ENCODE results near the gene ASCL5. TPM values are rescaled to one million over a fixed set of nuclear protein-coding genes. Genes with fewer than 3 reads are reported as not detected.

Gene ASCL5
- total RNA-seq, 2 donors from 2014 or later = 0.16 to 0.22 TPM

GRCh38 chr1:201119206-201120197, 7.5 kb downstream of the ASCL5 start:
- Mint-ChIP-seq H3K9me3 (no peaks in the 10 kb centered on the region), H3K27me3 (ENCODE audit: low read depth) (no peaks in the 10 kb centered on the region), H3K27ac (no peak overlapping the region), H3K4me3 (no peak overlapping the region), H3K4me1 (ENCODE audit: low read depth) (peaks cover 7% of the 10 kb centered on the region), H3K36me3 (ENCODE audit: insufficient read depth in 2 of 2) (no peaks in the 10 kb centered on the region)
- ATAC-seq (replicated peaks in 1 of 2) (peak; percentile 36 to 44), DNase-seq (peak; percentile 65 to 70)

DNA sequence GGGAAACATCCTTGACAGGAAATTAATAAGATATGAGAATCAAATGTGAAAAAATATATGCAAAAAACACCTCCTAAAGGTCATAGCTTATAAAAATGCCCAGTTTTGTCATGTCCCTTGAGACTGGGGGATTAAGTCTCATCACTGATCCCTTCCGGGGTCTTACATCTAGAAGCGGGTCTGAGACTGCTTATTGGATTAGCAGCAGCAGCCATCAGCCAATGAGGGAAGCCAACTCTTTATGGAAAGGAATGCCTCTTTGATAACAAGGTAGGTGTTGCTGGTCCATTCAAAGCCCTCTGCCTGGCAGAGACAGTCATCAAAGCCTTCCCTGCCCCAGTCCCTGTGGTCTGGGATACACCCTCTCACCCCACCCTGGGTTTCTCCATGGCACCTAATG, 10.9 kb downstream of the ASCL5 start:
- DNase-seq (no peak), ATAC-seq (replicated peaks in 1 of 2) (no peak)
- Mint-ChIP-seq H3K4me1 (ENCODE audit: low read depth) (peaks cover 7% of the 10 kb centered on the region), H3K36me3 (ENCODE audit: insufficient read depth in 2 of 2) (no peaks in the 10 kb centered on the region), H3K27ac (no peak overlapping the region), H3K9me3 (no peaks in the 10 kb centered on the region), H3K4me3 (no peak overlapping the region), H3K27me3 (ENCODE audit: low read depth) (peaks cover 6% of the 10 kb centered on the region)

DNA sequence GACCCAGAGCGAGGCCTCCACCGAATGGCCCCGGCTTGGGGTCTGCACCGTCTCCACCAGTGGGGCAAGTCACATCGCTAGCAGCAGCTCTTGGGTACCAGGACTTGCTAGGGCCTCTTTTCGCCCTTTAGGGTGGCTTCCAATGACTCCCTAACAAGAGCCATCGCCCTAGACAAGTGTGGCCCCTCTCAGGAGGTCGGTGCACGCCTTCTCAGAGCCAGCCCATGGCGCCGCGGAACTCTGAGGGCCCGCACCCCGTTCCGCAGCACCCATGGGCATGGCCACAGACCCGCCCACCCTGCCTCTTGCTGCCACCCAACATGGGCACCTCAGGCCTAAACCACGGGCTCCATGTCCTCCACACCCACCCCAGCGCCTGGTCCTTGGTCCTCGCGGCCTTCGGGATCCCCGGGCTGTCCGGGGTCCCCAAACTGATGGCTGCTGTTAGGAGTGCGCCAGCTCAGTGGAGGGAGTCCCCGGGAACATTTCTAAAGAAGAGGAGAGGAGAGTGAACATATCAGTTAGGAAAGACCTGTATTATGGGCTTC, 11.5 kb downstream of the ASCL5 start:
- H3K36me3 Mint-ChIP-seq (ENCODE audit: insufficient read depth in 2 of 2) = no peaks in the 10 kb centered on the region
- no peak overlapping the region for H3K4me3 Mint-ChIP-seq
- no peak overlapping the region for H3K27ac Mint-ChIP-seq
- ATAC-seq (replicated peaks in 1 of 2) (no peak), DNase-seq (no peak)
- no peaks in the 10 kb centered on the region for H3K9me3 Mint-ChIP-seq
- H3K4me1 Mint-ChIP-seq (ENCODE audit: low read depth) = peaks cover 7% of the 10 kb centered on the region
- H3K27me3 Mint-ChIP-seq (ENCODE audit: low read depth) = peaks cover 6% of the 10 kb centered on the region

GRCh38 chr1:201114245-201115131, 12.5 kb downstream of the ASCL5 start:
- Mint-ChIP-seq H3K36me3 (ENCODE audit: insufficient read depth in 2 of 2) (no peaks in the 10 kb centered on the region), H3K27me3 (ENCODE audit: low read depth) (peaks cover 6% of the 10 kb centered on the region), H3K4me1 (ENCODE audit: low read depth) (peaks cover 6% of the 10 kb centered on the region), H3K27ac (peak overlapping the region; percentile 87), H3K9me3 (no peaks in the 10 kb centered on the region), H3K4me3 (peak overlapping the region; percentile 95 to 97)
- DNase-seq = peak; percentile 80 to 81
- ATAC-seq (replicated peaks in 1 of 2) = peak; percentile 92 to 94

DNA sequence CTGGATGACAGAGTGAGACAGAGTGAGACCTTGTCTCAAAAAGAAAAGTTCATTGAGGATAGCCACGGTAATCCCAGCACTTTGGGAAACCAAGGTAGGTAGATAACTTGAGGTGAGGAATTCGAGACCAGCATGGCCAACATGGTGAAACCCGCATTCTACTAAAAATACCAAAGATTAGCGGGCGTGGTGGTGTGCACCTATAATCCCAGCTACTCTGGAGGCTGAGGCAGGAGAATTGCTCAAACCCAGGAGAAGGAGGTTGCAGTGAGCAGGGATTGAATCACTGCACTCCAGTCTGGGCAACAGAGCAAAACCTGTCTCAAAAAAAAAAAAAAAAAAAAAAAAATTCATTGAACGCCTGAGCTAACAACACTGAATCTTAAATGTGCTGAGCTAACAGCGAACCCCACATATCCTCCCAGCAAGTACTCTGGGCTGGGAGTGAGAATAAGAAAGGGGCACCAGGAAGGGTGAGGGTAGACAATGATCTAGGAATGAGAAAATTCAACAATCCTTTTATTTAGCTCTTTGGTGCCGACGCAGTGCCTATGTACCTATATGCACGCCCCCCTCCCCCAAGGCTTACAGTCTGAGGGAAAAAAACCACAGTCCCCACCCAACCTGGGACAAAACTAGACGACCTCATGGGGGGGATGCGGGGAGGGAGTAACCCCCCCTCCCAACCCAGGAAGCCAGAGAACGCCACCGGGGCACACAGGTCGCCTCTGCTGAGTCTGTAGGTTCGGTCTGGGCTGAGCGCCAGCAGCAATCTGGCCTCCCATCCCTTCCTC, 13.3 kb downstream of the ASCL5 start:
- Mint-ChIP-seq H3K4me3 (peak overlapping the region; percentile 95 to 97), H3K9me3 (no peaks in the 10 kb centered on the region), H3K4me1 (ENCODE audit: low read depth) (no peaks in the 10 kb centered on the region), H3K27me3 (ENCODE audit: low read depth) (peaks cover 6% of the 10 kb centered on the region), H3K27ac (no peak overlapping the region), H3K36me3 (ENCODE audit: insufficient read depth in 2 of 2) (no peaks in the 10 kb centered on the region)
- ATAC-seq (replicated peaks in 1 of 2) (no peak), DNase-seq (no peak)

- no peaks in the 10 kb centered on the region for H3K9me3 Mint-ChIP-seq
- peaks cover 6% of the 10 kb centered on the region for H3K27me3 Mint-ChIP-seq (ENCODE audit: low read depth)
- DNase-seq = no peak
- H3K4me1 Mint-ChIP-seq (ENCODE audit: low read depth) = no peaks in the 10 kb centered on the region
- no peak overlapping the region for H3K27ac Mint-ChIP-seq
- no peak for ATAC-seq (replicated peaks in 1 of 2)
- peak overlapping the region; percentile 15 to 23 for H3K4me3 Mint-ChIP-seq
- H3K36me3 Mint-ChIP-seq (ENCODE audit: insufficient read depth in 2 of 2) = no peaks in the 10 kb centered on the region
Observed at GRCh38 chr1:201112926-201113325, 14.1 kb downstream of the ASCL5 start.

GRCh38 chr1:201112173-201112731, 14.7 kb downstream of the ASCL5 start, which contains the start of gene CACNA1S:
Gene CACNA1S, minus strand, starts transcription at chr1:201112426. Its CDS starts 87 bp downstream, at chr1:201112339.
- no peaks in the 10 kb centered on the region for H3K4me1 Mint-ChIP-seq (ENCODE audit: low read depth)
- no peak for ATAC-seq (replicated peaks in 1 of 2)
- H3K27ac Mint-ChIP-seq = no peak within 1 kb of the TSS
- no peak for DNase-seq
- no peaks in the 10 kb centered on the region for H3K9me3 Mint-ChIP-seq
- H3K4me3 Mint-ChIP-seq = peak within 1 kb of the TSS; percentile 15 to 23
- no peaks in the 10 kb centered on the region for H3K36me3 Mint-ChIP-seq (ENCODE audit: insufficient read depth in 2 of 2)
- H3K27me3 Mint-ChIP-seq (ENCODE audit: low read depth) = peaks cover 6% of the 10 kb centered on the region

DNA sequence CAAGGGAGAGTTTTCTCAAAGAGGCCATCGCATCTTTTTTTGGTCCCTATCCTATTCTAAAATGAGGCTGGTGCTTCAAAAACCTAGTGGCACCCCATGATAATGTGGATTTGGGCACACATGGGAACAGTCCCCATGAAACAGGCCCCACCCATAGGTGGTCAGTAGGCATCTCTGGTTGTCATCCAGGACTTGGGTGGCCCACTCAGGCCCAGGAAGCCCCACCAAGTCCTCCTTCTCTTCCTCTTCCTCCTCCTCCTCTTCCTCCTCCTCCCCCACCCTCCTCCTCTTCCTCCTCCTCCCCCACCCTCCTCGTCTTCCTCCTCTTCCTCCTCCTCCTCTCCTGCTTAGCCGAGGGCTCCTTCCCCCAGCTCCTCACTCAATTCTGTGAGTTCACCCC, 15.3 kb downstream of the ASCL5 start:
- Mint-ChIP-seq H3K4me1 (ENCODE audit: low read depth) (no peaks in the 10 kb centered on the region), H3K9me3 (no peaks in the 10 kb centered on the region), H3K4me3 (no peak overlapping the region), H3K27ac (no peak overlapping the region), H3K27me3 (ENCODE audit: low read depth) (peaks cover 6% of the 10 kb centered on the region), H3K36me3 (ENCODE audit: insufficient read depth in 2 of 2) (no peaks in the 10 kb centered on the region)
- ATAC-seq (replicated peaks in 1 of 2) = no peak
- no peak for DNase-seq

DNA sequence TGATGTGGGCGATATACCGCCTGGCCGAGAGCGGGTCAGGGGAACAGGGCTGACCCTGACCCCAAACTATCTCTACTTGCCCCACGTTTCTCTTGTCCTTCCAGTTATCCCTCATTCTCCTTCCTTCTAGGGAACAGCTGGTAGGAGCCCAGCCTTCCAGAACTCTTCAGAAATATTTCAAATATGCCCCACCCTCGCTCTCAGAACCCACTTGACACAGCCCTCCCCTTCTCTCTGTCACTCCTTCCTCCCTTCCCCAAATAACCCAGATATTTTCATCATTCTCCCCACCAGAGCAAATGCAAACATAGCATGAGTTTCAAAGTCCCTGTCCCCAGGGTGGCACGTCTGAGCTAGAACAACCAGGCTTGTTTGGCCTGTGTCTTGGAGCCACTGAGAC, 15.8 kb downstream of the ASCL5 start:
- ATAC-seq (replicated peaks in 1 of 2) = no peak
- H3K27ac Mint-ChIP-seq = no peak overlapping the region
- no peak overlapping the region for H3K4me3 Mint-ChIP-seq

GRCh38 chr1:201110616-201111015, 16.4 kb downstream of the ASCL5 start:
- no peak overlapping the region for H3K27ac Mint-ChIP-seq
- H3K4me3 Mint-ChIP-seq = no peak overlapping the region
- no peaks in the 10 kb centered on the region for H3K9me3 Mint-ChIP-seq
- ATAC-seq (replicated peaks in 1 of 2) (no peak), DNase-seq (no peak)
- H3K27me3 Mint-ChIP-seq (ENCODE audit: low read depth) = peaks cover 6% of the 10 kb centered on the region
- no peaks in the 10 kb centered on the region for H3K36me3 Mint-ChIP-seq (ENCODE audit: insufficient read depth in 2 of 2)
- no peaks in the 10 kb centered on the region for H3K4me1 Mint-ChIP-seq (ENCODE audit: low read depth)

More for the DNA sequence above, 15.8 kb downstream of the ASCL5 start:
- Mint-ChIP-seq H3K36me3 (ENCODE audit: insufficient read depth in 2 of 2) (no peaks in the 10 kb centered on the region), H3K9me3 (no peaks in the 10 kb centered on the region), H3K27me3 (ENCODE audit: low read depth) (peaks cover 6% of the 10 kb centered on the region), H3K4me1 (ENCODE audit: low read depth) (no peaks in the 10 kb centered on the region)
- no peak for DNase-seq

GRCh38 chr1:201110138-201110537, 16.8 kb downstream of the ASCL5 start:
- H3K9me3 Mint-ChIP-seq = no peaks in the 10 kb centered on the region
- no peak overlapping the region for H3K4me3 Mint-ChIP-seq
- peaks cover 6% of the 10 kb centered on the region for H3K27me3 Mint-ChIP-seq (ENCODE audit: low read depth)
- no peak for ATAC-seq (replicated peaks in 1 of 2)
- no peaks in the 10 kb centered on the region for H3K4me1 Mint-ChIP-seq (ENCODE audit: low read depth)
- no peak overlapping the region for H3K27ac Mint-ChIP-seq
- H3K36me3 Mint-ChIP-seq (ENCODE audit: insufficient read depth in 2 of 2) = no peaks in the 10 kb centered on the region
- DNase-seq = no peak

GRCh38 chr1:201109651-201110050, 17.3 kb downstream of the ASCL5 start:
- no peaks in the 10 kb centered on the region for H3K9me3 Mint-ChIP-seq
- DNase-seq (no peak), ATAC-seq (replicated peaks in 1 of 2) (no peak)
- no peaks in the 10 kb centered on the region for H3K36me3 Mint-ChIP-seq (ENCODE audit: insufficient read depth in 2 of 2)
- H3K4me1 Mint-ChIP-seq (ENCODE audit: low read depth) = no peaks in the 10 kb centered on the region
- no peak overlapping the region for H3K27ac Mint-ChIP-seq
- no peak overlapping the region for H3K4me3 Mint-ChIP-seq
- peaks cover 6% of the 10 kb centered on the region for H3K27me3 Mint-ChIP-seq (ENCODE audit: low read depth)
